OCI-LY7 (cell line): ENCODE results near the gene FAM174C.

ENCODE experiments used
- EZH2phosphoT487 ChIP-seq: fragments of 200-600 bp; sonication (generic); IDR thresholded peaks from 2 replicates; pipeline ENCODE4 v1.6.1; 2018; ENCODE audit warnings: low read depth, borderline replicate concordance, mild to moderate bottlenecking, mixed run types, antibody characterized with exemption, low read length, moderate library complexity, mixed read lengths
- TF ChIP-seq, protein P1 (sequence below): fragments of 200-600 bp; sonication (generic); conservative IDR thresholded peaks from 2 replicates; pipeline ENCODE4 v1.5.1; 2014; ENCODE audit warnings: mild to moderate bottlenecking, antibody characterized with exemption, low read length, moderate library complexity, mixed read lengths

DNA sequence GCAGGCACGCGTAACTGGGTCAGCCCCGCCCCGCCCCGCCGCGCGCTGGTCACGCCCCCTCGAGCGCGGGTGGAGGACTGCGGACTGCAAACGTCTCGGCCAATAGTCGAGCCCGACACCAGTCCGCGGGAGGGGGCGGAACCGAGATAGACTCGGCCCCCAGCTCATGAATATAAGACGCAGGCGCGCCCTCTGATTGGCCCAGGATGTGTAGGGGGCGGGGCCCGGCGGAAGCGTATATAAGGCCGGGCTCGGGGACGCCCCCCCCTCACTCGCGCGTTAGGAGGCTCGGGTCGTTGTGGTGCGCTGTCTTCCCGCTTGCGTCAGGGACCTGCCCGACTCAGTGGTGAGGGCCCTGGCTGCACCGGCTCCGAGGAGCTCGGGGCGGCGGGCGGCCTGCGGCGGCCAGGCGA, 6.3 kb upstream of the FAM174C start, which contains the start of gene CIRBP:
- TF ChIP-seq, protein P1, sequence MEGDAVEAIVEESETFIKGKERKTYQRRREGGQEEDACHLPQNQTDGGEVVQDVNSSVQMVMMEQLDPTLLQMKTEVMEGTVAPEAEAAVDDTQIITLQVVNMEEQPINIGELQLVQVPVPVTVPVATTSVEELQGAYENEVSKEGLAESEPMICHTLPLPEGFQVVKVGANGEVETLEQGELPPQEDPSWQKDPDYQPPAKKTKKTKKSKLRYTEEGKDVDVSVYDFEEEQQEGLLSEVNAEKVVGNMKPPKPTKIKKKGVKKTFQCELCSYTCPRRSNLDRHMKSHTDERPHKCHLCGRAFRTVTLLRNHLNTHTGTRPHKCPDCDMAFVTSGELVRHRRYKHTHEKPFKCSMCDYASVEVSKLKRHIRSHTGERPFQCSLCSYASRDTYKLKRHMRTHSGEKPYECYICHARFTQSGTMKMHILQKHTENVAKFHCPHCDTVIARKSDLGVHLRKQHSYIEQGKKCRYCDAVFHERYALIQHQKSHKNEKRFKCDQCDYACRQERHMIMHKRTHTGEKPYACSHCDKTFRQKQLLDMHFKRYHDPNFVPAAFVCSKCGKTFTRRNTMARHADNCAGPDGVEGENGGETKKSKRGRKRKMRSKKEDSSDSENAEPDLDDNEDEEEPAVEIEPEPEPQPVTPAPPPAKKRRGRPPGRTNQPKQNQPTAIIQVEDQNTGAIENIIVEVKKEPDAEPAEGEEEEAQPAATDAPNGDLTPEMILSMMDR = no peak
- TF ChIP-seq EZH2phosphoT487 = no peak
